GM12878 (cell line): ENCODE results near the gene PAXX. TPM values are rescaled to one million over a fixed set of nuclear protein-coding genes. Genes with fewer than 3 reads are reported as not detected.

Experiments
- ATAC-seq: fragments of 200-7000 bp; cut with Tn5 transposase; 3 replicates; pipeline ENCODE4 v1.9.1; 2020; ENCODE audit warnings: mild to moderate bottlenecking, moderate library complexity
- BruUV-seq: library from RNA; stranded (reverse); fragments of 400-500 nt; replicated peaks from 2 replicates; lab custom pipeline; 2021; lab: Mats Ljungman, UMichigan
- CTCF ChIA-PET: fragments of 300-600 bp; sonication (Branson Sonifier 250); formaldehyde crosslinking; extraction: SDS; loops from one replicate; lab custom pipeline; 2021; ENCODE audit warnings: inconsistent platforms; lab: Yijun Ruan, JAX
- POLR2A ChIA-PET: fragments of 350-600 bp; formaldehyde crosslinking; extraction: SDS; loops from one replicate; lab custom pipeline; 2021; ENCODE audit warnings: inconsistent platforms; lab: Charles Lee
- RAD21 ChIA-PET: fragments of 300-600 bp; sonication (Branson Sonifier 250); formaldehyde crosslinking; loops from one replicate; lab custom pipeline; 2023; ENCODE audit warnings: antibody characterized with exemption; ENCODE audit not compliant: unreplicated experiment; lab: Charles Lee
- SMC1A ChIA-PET: fragments of 300-600 bp; sonication (Branson Sonifier 250); formaldehyde crosslinking; loops from one replicate; lab custom pipeline; 2023; ENCODE audit not compliant: unreplicated experiment, uncharacterized antibody; lab: Charles Lee
- DNase-seq: peaks from one replicate; pipeline ENCODE4 v3.0.0-alpha.2; 2011; ENCODE audit warnings: low read depth, low spot score
- FAIRE-seq: peaks from 3 replicates; lab custom pipeline; 2011; peaks lifted over from hg19 to GRCh38; lab: Jason Lieb, UNC
- H2AFZ ChIP-seq: 2 replicates; pipeline ENCODE4 v1.6.0; 2011; ENCODE audit warnings: low read depth, low read length, control low read depth; ENCODE audit not compliant: control insufficient read depth
- H3K27ac ChIP-seq: 2 replicates; pipeline ENCODE4 v1.5.1; 2011; ENCODE audit warnings: control low read depth; ENCODE audit not compliant: control insufficient read depth, insufficient read depth
- H3K27me3 ChIP-seq, 2 experiments: replicated peaks in 1 of 2; 2 replicates each; pipeline versions ENCODE4 v1.6.0 to v1.6.1; 2011; ENCODE audit warnings: low read length in 1 of 2; ENCODE audit not compliant: control insufficient read depth in 2 of 2, insufficient read depth in 2 of 2
- H3K36me3 ChIP-seq, 2 experiments: 2 replicates each; pipeline ENCODE4 v1.5.1; 2011; ENCODE audit warnings: low read length in 1 of 2; ENCODE audit not compliant: control insufficient read depth in 2 of 2, insufficient read depth in 2 of 2
- H3K4me1 ChIP-seq: 2 replicates; pipeline ENCODE4 v1.6.1; 2011; ENCODE audit warnings: mild to moderate bottlenecking, low read length, moderate library complexity, mixed read lengths; ENCODE audit not compliant: control insufficient read depth, insufficient read depth
- H3K4me2 ChIP-seq: 2 replicates; pipeline ENCODE4 v1.6.0; 2011; ENCODE audit warnings: control low read depth; ENCODE audit not compliant: control insufficient read depth, insufficient read depth
- H3K4me3 ChIP-seq: fragments of 200-600 bp; sonication (generic); 2 replicates; pipeline ENCODE4 v1.5.1; 2016
- H3K79me2 ChIP-seq: 2 replicates; pipeline ENCODE4 v1.6.0; 2011; ENCODE audit warnings: low read length; ENCODE audit not compliant: control insufficient read depth, insufficient read depth
- H3K9ac ChIP-seq: 2 replicates; pipeline ENCODE4 v1.8.0; 2011; ENCODE audit warnings: low read length, control low read depth, mixed read lengths; ENCODE audit not compliant: control insufficient read depth, insufficient read depth
- H3K9me3 ChIP-seq: replicated peaks from 3 replicates; pipeline ENCODE4 v1.5.1; 2011; ENCODE audit warnings: mild to moderate bottlenecking, low read length; ENCODE audit not compliant: control insufficient read depth, insufficient read depth
- H4K20me1 ChIP-seq: 2 replicates; pipeline ENCODE4 v1.6.0; 2011; ENCODE audit not compliant: control insufficient read depth, insufficient read depth
- EED ChIP-seq: sonication (generic); IDR thresholded peaks from 2 replicates; pipeline ENCODE4 v1.6.1; 2016; ENCODE audit warnings: antibody characterized with exemption, low read depth
- ETV6 ChIP-seq, 2 experiments: fragments of 450-650 bp in 1 of 2; IDR thresholded peaks in 1 of 2; conservative IDR thresholded peaks in 1 of 2; 2 replicates each; pipeline ENCODE4 v1.6.1; 2014; ENCODE audit warnings: antibody characterized with exemption in 1 of 2, borderline replicate concordance in 1 of 2, low read depth in 1 of 2, mild to moderate bottlenecking in 1 of 2, moderate library complexity in 1 of 2
- HDGF ChIP-seq: fragments of 450-650 bp; IDR thresholded peaks from 2 replicates; pipeline ENCODE4 v1.6.1; 2016; ENCODE audit warnings: antibody characterized with exemption
- LARP7 ChIP-seq: fragments of 450-650 bp; IDR thresholded peaks from 2 replicates; pipeline ENCODE4 v1.6.1; 2017; ENCODE audit warnings: mild to moderate bottlenecking
- NFXL1 ChIP-seq: fragments of 450-650 bp; IDR thresholded peaks from 2 replicates; pipeline ENCODE4 v1.6.1; 2017; ENCODE audit warnings: antibody characterized with exemption, mild to moderate bottlenecking, borderline replicate concordance
- NFYB ChIP-seq: IDR thresholded peaks from 2 replicates; pipeline ENCODE4 v1.6.1; 2011; ENCODE audit warnings: low read depth, mild to moderate bottlenecking, low read length, improper control_type of control experiment, moderate library complexity; ENCODE audit not compliant: insufficient read depth
- NR2C1 ChIP-seq: fragments of 450-650 bp; IDR thresholded peaks from 2 replicates; pipeline ENCODE4 v1.6.1; 2017; ENCODE audit warnings: antibody characterized with exemption, mild to moderate bottlenecking, moderate library complexity
- PAX5 ChIP-seq: IDR thresholded peaks from 2 replicates; pipeline ENCODE4 v1.6.1; 2011; ENCODE audit warnings: low read depth, low read length, borderline replicate concordance
- POU2F2 ChIP-seq: IDR thresholded peaks from 3 replicates; pipeline ENCODE4 v1.6.1; 2011; ENCODE audit warnings: low read depth, mild to moderate bottlenecking, low read length, borderline replicate concordance
- RAD51 ChIP-seq: fragments of 450-650 bp; IDR thresholded peaks from 2 replicates; pipeline ENCODE4 v1.6.1; 2016; ENCODE audit warnings: moderate library complexity, mild to moderate bottlenecking, inconsistent platforms
- SIN3A ChIP-seq: IDR thresholded peaks from 2 replicates; pipeline ENCODE4 v1.6.1; 2012; ENCODE audit warnings: low read depth, low read length, improper control_type of control experiment
- SUZ12 ChIP-seq: fragments of 200-600 bp; sonication (generic); IDR thresholded peaks from one replicate; pipeline ENCODE4 v1.6.1; 2018; ENCODE audit warnings: antibody characterized with exemption, mild to moderate bottlenecking; ENCODE audit not compliant: unreplicated experiment
- WGBS: methylation state at CpG from one replicate; pipeline ENCODE4 v1.1.6; 2016; ENCODE audit warnings: low lambda C conversion rate; ENCODE audit not compliant: insufficient replicate concordance, insufficient coverage; ENCODE audit errors: missing lambda C conversion rate; 5-methylcytosine and 5-hydroxymethylcytosine counted together
- in situ Hi-C: fragments of 300-500 bp; cut with MboI; formaldehyde crosslinking; loops from 9 replicates; pipeline ENCODE4 v1.14.3; 2018; ENCODE audit warnings: mixed read lengths
- intact Hi-C: fragments of 100-400 bp; cut with micrococcal nuclease; formaldehyde crosslinking; loops from one replicate; pipeline ENCODE4 v1.14.2; 2022; ENCODE audit not compliant: unreplicated experiment
- polyA plus RNA-seq, 11 experiments: library from polyadenylated mRNA; depleted of rRNA in 4 of 11; unstranded in 6 of 11; stranded (reverse) in 5 of 11; fragments of >200 nt; fragmentation: Nextera tagmentation in 4 of 11; fragmentation: Illumina TruSeq in 1 of 11; extraction: Ambion mirVana in 4 of 11; extraction: Trizol in 1 of 11; gene quantifications; 1 replicate in 1 of 11; 2 replicates in 10 of 11; pipeline versions ENCODE4 v1.2.1 to v1.2.3, GENCODE V29; 2011 to 2016; ENCODE audit warnings: inconsistent platforms in 2 of 11, missing spikeins in 2 of 11, low read depth in 1 of 11
- total RNA-seq, 4 experiments: library from RNA; depleted of rRNA in 3 of 4; stranded (reverse); fragments of >200 nt in 3 of 4; fragmentation: Illumina TruSeq in 1 of 4; extraction: Trizol in 1 of 4; gene quantifications; 2 replicates each; pipeline versions ENCODE4 v1.2.1 to v1.2.3, GENCODE V29; 2013 to 2021
- TF ChIP-seq, protein P1 (sequence below): fragments of 450-650 bp; formaldehyde crosslinking; IDR thresholded peaks from 2 replicates; pipeline ENCODE4 v1.4.0; 2022; ENCODE audit warnings: mild to moderate bottlenecking, moderate library complexity
- TF ChIP-seq, protein P2 (sequence below): IDR thresholded peaks from 2 replicates; pipeline ENCODE4 v1.6.1; 2012; ENCODE audit warnings: low read depth, low read length, improper control_type of control experiment

Gene PAXX
- total and polyA plus RNA-seq, 10 of the 15 experiments (the other 5 are each of a cell fraction or from before 2014, with no cell fraction given), result 0.18 to 60.6 (median 29.5) TPM

DNA sequence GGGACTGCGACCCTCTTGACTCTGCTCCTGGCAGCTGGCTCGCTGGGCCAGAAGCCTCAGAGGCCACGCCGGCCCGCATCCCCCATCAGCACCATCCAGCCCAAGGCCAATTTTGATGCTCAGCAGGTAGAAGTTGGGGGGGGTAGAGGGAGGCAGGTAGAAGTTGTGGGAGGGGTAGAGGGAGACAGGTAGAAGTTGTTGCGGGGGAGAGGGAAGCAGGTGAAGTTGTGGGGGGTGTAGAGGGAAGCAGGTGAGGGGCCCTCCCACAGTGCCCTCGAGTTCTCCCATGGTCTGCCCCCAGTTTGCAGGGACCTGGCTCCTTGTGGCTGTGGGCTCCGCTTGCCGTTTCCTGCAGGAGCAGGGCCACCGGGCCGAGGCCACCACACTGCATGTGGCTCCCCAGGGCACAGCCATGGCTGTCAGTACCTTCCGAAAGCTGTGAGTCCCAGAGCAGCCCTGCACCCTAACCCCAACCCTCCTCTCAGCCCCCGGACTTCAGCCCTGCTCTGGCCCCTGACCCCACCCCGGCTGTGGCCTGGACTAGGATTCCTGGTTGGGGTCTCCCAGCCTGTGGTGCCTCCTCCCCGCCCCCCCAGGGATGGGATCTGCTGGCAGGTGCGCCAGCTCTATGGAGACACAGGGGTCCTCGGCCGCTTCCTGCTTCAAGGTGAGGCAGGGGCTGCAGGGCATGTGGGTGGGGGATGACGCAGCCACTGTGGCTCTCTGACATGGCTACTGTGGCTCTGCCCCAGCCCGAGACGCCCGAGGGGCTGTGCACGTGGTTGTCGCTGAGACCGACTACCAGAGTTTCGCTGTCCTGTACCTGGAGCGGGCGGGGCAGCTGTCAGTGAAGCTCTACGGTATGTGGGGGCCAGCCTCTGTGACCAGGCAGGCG, 46.6 kb upstream of the PAXX start:
- H3K4me3 ChIP-seq, result no peak overlapping the region
- BruUV-seq, result no TSS peak
- ChIA-PET RAD21 (interaction anchor here (0.5 kb wide), 1 partner anchor 15 kb away, joined by 5 read pairs; no protein-coding TSS in a partner anchor), POLR2A (interaction anchor here (2.5 kb wide), 1 partner anchor 59 kb away, joined by 6 read pairs; the partner anchor contains the start of gene TRAF2), SMC1A (no interaction called here), CTCF (interaction anchor here (0.7 to 1.6 kb wide), 8 partner anchors 9 to 90 kb away, joined by 3 to 7 read pairs (median 3); partner anchors contain the start of genes CLIC3 and TRAF2)
- no peak overlapping the region for H2AFZ ChIP-seq
- FAIRE-seq (no peak), ATAC-seq (no peak), DNase-seq (no peak)
- intact Hi-C loops, result loop anchor here (10.0 kb wide), 1 partner anchor 151 kb away; the partner anchor contains the start of genes CCDC183 and TMEM141
- no peak for TF ChIP-seq NR2C1
- TF ChIP-seq, protein P1, sequence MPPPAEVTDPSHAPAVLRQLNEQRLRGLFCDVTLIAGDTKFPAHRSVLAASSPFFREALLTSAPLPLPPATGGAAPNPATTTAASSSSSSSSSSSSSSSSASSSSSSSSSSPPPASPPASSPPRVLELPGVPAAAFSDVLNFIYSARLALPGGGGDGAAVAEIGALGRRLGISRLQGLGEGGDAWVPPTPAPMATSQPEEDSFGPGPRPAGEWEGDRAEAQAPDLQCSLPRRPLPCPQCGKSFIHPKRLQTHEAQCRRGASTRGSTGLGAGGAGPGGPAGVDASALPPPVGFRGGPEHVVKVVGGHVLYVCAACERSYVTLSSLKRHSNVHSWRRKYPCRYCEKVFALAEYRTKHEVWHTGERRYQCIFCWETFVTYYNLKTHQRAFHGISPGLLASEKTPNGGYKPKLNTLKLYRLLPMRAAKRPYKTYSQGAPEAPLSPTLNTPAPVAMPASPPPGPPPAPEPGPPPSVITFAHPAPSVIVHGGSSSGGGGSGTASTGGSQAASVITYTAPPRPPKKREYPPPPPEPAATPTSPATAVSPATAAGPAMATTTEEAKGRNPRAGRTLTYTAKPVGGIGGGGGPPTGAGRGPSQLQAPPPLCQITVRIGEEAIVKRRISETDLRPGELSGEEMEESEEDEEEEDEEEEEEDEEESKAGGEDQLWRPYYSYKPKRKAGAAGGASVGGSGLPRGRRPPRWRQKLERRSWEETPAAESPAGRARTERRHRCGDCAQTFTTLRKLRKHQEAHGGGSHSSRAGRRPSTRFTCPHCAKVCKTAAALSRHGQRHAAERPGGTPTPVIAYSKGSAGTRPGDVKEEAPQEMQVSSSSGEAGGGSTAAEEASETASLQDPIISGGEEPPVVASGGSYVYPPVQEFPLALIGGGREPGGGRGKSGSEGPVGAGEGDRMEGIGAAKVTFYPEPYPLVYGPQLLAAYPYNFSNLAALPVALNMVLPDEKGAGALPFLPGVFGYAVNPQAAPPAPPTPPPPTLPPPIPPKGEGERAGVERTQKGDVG (CRISPR knock-in tag), result no peak
- TF ChIP-seq SUZ12, result no peak
- no peak for TF ChIP-seq PAX5
- no peak for TF ChIP-seq RAD51
- no peak for TF ChIP-seq NFXL1
- TF ChIP-seq SIN3A, result no peak
- no peak for TF ChIP-seq POU2F2
- no peak for TF ChIP-seq ETV6 (conservative IDR thresholded peaks at IDR 0.05 in 1 of 2, IDR thresholded peaks at IDR 0.05 in 1 of 2; ENCODE audit: borderline replicate concordance in 1 of 2, low read depth in 1 of 2)
- no peak for TF ChIP-seq LARP7
- TF ChIP-seq EED, result no peak
- no peak for TF ChIP-seq NFYB
- TF ChIP-seq, protein P2, sequence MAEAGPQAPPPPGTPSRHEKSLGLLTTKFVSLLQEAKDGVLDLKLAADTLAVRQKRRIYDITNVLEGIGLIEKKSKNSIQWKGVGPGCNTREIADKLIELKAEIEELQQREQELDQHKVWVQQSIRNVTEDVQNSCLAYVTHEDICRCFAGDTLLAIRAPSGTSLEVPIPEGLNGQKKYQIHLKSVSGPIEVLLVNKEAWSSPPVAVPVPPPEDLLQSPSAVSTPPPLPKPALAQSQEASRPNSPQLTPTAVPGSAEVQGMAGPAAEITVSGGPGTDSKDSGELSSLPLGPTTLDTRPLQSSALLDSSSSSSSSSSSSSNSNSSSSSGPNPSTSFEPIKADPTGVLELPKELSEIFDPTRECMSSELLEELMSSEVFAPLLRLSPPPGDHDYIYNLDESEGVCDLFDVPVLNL, result no peak
- TF ChIP-seq HDGF, result no peak
- H3K79me2 ChIP-seq, result peaks cover 19% of the 10 kb centered on the region
- peaks cover 0 to 18% of the 10 kb centered on the region in 2 experiments; a peak in 3 of 4 replicates for H3K36me3 ChIP-seq
- peaks cover 9% of the 10 kb centered on the region for H3K4me1 ChIP-seq
- H3K9me3 ChIP-seq, result no peaks in the 10 kb centered on the region
- no peaks in the 10 kb centered on the region for H3K27me3 ChIP-seq
- no peak overlapping the region for H3K27ac ChIP-seq
- no peaks in the 10 kb centered on the region for H4K20me1 ChIP-seq
- 64% methylated on average over 28 of the region's 30 CpGs for WGBS
- no peak overlapping the region for H3K4me2 ChIP-seq
- in situ Hi-C loops, result loop anchor here (5.0 kb wide), 1 partner anchor 92 kb away; no protein-coding TSS in a partner anchor
- H3K9ac ChIP-seq, result no peak overlapping the region
